Mammary epithelial cell (primary cell): Measurements from ENCODE around the gene AUTS2.

ENCODE experiments used
- EZH2 ChIP-seq: IDR thresholded peaks from 2 replicates; pipeline ENCODE4 v1.6.1; 2012; ENCODE audit warnings: low read length, inconsistent platforms, borderline replicate concordance
- TF ChIP-seq, protein P1 (sequence below), 2 donors: IDR thresholded peaks in 1 of 2; conservative IDR thresholded peaks in 1 of 2; 2 replicates each; pipeline ENCODE4 v1.5.1; 2011 to 2012; ENCODE audit warnings: inconsistent platforms in 2 of 2, low read length in 2 of 2, mild to moderate bottlenecking in 2 of 2, control low read depth in 1 of 2, low read depth in 1 of 2; ENCODE audit not compliant: insufficient read depth in 1 of 2; ENCODE audit errors: extremely low read depth in 1 of 2

DNA sequence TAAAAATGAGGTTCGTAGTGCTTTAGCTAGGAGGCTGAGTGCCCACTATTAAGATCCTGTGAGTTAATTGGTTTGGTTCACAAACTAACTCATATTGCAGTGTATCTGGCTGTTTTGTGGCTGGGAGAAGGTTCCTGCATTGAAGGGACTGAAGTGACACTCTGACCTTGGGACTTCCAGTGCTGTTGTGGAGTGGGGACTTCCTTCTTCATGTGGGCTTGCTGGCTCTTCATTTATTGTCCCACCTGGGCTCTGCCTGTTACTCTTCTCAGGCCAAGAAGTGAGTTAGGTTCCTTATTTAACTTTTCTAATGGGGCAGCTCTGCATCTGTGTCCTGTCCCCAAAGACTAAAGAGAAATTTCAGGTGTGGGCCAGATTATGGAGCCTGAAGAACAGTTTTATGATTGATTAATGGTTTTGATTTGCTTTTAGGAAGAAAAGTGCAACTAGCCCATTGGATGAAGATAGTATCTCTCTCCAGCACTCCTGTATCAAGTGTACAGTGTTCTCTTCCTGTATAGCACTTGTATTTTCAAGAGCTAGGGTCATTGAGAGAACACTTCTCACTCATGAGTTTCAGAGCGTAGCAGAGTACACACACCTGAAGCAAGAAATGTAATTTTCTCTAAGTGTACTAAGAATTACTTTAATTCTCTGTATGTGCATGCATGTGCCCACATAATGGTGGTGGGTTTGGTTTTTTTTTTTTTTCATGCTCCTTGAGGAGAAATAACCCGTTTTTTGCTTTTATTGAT lies 54.8 kb downstream of the AUTS2 start:
- TF ChIP-seq, protein P1, sequence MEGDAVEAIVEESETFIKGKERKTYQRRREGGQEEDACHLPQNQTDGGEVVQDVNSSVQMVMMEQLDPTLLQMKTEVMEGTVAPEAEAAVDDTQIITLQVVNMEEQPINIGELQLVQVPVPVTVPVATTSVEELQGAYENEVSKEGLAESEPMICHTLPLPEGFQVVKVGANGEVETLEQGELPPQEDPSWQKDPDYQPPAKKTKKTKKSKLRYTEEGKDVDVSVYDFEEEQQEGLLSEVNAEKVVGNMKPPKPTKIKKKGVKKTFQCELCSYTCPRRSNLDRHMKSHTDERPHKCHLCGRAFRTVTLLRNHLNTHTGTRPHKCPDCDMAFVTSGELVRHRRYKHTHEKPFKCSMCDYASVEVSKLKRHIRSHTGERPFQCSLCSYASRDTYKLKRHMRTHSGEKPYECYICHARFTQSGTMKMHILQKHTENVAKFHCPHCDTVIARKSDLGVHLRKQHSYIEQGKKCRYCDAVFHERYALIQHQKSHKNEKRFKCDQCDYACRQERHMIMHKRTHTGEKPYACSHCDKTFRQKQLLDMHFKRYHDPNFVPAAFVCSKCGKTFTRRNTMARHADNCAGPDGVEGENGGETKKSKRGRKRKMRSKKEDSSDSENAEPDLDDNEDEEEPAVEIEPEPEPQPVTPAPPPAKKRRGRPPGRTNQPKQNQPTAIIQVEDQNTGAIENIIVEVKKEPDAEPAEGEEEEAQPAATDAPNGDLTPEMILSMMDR (conservative IDR thresholded peaks at IDR 0.05 in 1 of 2, IDR thresholded peaks at IDR 0.05 in 1 of 2; ENCODE audit: extremely low read depth in 1 of 2, insufficient read depth in 1 of 2, low read depth in 1 of 2, low read length in 2 of 2): no peak
- no peak for TF ChIP-seq EZH2
